SK-N-SH treated with all-trans-retinoic acid at 6 μM for 48 hours (cell line): ENCODE measurements around the gene CD46.

Source experiments
- ARNTL ChIP-seq: fragments of 450-650 bp; formaldehyde crosslinking; IDR thresholded peaks from 2 replicates; pipeline ENCODE4 v1.5.0; 2020; ENCODE audit warnings: low read depth, mild to moderate bottlenecking, moderate library complexity, borderline replicate concordance
- BACH2 ChIP-seq: fragments of 250-450 bp; sonication (Bioruptor Pico); IDR thresholded peaks from 2 replicates; pipeline ENCODE4 v1.9.0; 2021; ENCODE audit warnings: mild to moderate bottlenecking, borderline replicate concordance
- CSRNP3 ChIP-seq: fragments of 250-450 bp; sonication (Bioruptor Pico); IDR thresholded peaks from 2 replicates; pipeline ENCODE4 v1.5.1; 2021; ENCODE audit warnings: mild to moderate bottlenecking, moderate library complexity
- PATZ1 ChIP-seq: fragments of 250-450 bp; sonication (Bioruptor Pico); IDR thresholded peaks from 2 replicates; pipeline ENCODE4 v1.8.0; 2020; ENCODE audit warnings: mild to moderate bottlenecking, moderate library complexity, borderline replicate concordance
- POU6F1 ChIP-seq: fragments of 250-450 bp; sonication (Bioruptor Pico); IDR thresholded peaks from 2 replicates; pipeline ENCODE4 v1.8.0; 2021; ENCODE audit warnings: low read depth, mild to moderate bottlenecking, moderate library complexity, borderline replicate concordance
- SNAI2 ChIP-seq: fragments of 250-450 bp; sonication (Bioruptor Pico); IDR thresholded peaks from 2 replicates; pipeline ENCODE4 v1.5.0; 2020; ENCODE audit warnings: mild to moderate bottlenecking, moderate library complexity
- TOX ChIP-seq: fragments of 250-450 bp; sonication (Bioruptor Pico); IDR thresholded peaks from 2 replicates; pipeline ENCODE4 v1.8.0; 2021; ENCODE audit warnings: mild to moderate bottlenecking, moderate library complexity, borderline replicate concordance
- ZNF70 ChIP-seq: fragments of 450-650 bp; formaldehyde crosslinking; IDR thresholded peaks from 2 replicates; pipeline ENCODE4 v1.5.0; 2020; ENCODE audit warnings: mild to moderate bottlenecking, moderate library complexity
- ZNF8 ChIP-seq: fragments of 450-650 bp; formaldehyde crosslinking; IDR thresholded peaks from 2 replicates; pipeline ENCODE4 v1.5.0; 2020; ENCODE audit warnings: mild to moderate bottlenecking, moderate library complexity
- TF ChIP-seq, protein P1 (sequence below): fragments of 250-450 bp; sonication (Bioruptor Pico); IDR thresholded peaks from 2 replicates; pipeline ENCODE4 v1.5.1; 2020; ENCODE audit warnings: low read depth, mild to moderate bottlenecking, moderate library complexity

DNA sequence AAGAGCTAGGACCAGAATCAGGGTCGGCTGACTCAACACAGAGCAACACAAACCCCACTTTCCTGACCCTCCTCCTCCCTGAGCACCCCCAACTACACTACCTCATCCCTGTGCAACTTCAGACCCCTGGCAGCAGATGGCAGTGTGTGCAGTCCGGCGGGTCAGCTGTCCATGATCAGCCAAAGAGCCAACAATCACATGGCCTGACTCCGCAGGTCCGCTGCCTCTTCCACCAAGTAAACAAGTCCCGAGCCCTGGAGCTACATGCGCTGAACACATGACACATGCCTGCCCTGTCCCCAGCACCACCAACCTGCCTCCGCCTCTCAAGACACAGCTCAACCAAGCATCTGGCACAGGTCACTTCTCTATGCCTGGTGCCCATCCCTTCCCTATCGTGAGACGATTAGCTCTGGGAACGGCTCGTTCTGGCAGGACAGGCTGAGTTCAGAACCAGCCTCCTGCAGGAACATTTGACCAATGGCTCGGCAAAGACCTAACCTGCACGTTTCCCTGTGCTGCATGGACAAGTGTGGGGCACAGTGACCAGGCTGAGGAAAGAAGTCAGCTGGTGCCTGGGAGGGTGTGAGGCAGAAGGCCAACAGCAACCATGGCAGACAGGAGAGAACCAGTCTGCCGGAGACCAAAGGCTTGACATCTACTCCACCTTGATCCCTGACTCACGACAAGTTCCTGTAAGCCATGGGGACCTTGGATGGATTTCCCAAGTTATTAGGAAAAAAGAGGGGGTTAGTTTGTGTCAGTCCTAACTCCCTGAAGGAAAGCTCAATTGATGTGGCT is 60.3 kb downstream of the CD46 start:
- TF ChIP-seq ARNTL (CRISPR knock-in tag), result no peak
- TF ChIP-seq ZNF70 (CRISPR knock-in tag), result no peak
- no peak for TF ChIP-seq TOX (CRISPR knock-in tag)
- no peak for TF ChIP-seq SNAI2 (CRISPR knock-in tag)
- TF ChIP-seq POU6F1 (CRISPR knock-in tag), result no peak
- TF ChIP-seq, protein P1, sequence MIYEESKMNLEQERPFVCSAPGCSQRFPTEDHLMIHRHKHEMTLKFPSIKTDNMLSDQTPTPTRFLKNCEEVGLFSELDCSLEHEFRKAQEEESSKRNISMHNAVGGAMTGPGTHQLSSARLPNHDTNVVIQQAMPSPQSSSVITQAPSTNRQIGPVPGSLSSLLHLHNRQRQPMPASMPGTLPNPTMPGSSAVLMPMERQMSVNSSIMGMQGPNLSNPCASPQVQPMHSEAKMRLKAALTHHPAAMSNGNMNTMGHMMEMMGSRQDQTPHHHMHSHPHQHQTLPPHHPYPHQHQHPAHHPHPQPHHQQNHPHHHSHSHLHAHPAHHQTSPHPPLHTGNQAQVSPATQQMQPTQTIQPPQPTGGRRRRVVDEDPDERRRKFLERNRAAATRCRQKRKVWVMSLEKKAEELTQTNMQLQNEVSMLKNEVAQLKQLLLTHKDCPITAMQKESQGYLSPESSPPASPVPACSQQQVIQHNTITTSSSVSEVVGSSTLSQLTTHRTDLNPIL, result no peak
- TF ChIP-seq PATZ1 (CRISPR knock-in tag), result no peak
- TF ChIP-seq BACH2 (CRISPR knock-in tag), result no peak
- TF ChIP-seq ZNF8 (CRISPR knock-in tag), result no peak
- TF ChIP-seq CSRNP3 (CRISPR knock-in tag), result no peak
